ENCODE measurements around the gene C10orf53.

C10orf53 gene

GRCh38 chr10:49679480-49679893, at the start of gene C10orf53:
Gene C10orf53 (plus strand): TSS chr10:49679651. CDS start chr10:49679698, 47 bp downstream.
- peak; percentile 48 for DNase-seq

DNA sequence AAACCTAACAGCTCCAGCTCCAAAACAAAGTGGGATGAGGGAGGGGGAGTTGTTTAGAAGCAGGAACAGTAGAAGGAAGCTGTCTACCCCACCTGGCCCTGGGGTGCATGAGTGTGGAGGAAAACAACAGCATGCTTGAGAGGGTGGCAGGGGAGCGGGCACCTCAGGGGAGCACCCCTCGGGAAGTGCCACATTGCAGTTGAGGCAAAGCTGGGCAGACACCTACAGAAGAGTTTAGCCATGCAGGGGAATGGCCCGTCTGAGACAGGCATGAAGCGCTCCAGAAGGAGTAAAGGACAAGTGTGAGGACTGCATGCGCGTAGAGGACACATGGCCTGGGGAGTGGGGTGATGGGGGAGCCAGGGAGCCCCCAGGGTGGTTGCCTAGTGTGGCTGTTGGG, 47.5 kb upstream of the C10orf53 start:
- no peak for DNase-seq

DNA sequence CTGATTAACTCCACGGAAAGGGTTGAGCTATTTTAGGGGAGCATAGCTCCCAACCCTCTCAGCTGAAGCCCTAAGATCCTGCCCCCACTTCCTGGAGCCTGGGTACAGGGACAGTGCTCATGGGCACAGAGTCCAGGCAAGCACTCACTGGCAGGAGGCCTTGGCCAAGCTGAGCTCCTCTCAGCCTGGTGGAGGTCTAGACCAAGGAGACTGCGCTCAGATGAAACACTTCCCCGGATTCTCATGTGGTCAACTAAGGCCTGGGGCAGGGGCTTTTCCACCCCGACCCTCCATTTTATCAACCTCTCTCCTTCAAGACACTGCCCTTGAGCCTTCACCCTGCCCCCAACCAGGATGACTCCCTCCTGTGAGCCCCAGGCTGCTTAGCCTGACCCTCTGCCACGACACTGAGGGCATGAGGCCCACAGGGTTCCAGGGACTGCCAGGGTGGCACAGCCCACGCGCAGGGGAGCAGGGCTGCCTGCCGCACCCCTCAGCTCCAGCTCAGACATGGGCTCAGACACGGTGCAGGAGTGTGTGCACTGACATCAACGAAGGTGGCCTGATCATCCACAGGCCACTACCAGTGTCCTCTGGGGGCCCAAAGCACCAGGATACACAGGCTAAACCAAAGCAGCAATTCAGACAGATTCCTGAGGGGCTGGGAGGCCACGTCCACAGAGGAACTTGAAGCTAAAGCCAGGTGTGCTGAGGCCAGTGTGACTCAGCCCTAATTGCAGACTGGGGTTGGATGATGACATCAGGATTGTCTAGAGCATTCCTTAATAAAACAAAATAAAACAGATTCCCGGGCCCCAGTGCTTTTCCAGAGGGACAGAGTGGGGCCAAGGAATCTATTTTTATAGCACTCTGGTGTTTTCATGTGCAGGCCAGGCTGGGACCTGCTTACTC, 46.8 kb upstream of the C10orf53 start:
- no peak for DNase-seq

GRCh38 chr10:49633327-49634068, 46.0 kb upstream of the C10orf53 start:
- no peak for DNase-seq

- no peak for DNase-seq
Observed at GRCh38 chr10:49634069-49634660, 45.3 kb upstream of the C10orf53 start.

DNA sequence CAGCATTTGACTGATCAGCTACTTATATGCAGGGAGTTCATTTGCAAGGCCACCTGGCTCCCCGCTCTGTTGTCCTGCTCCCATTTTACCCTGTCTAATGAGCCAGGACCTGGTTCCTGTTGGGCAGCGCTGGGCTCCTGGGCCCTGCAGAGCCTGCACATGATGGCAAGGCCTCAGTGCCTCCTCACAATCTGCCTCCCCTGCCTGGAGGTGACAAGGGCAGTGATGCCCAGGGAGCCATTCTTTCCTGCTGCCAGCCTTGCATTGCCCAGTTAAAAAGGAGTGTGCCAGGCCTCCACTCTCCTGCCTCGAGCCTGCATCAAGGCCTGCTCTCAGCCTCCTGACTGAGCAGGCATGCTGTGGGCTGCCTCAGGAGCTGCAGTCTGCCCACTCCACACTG, 37.1 kb upstream of the C10orf53 start:
- no peak for DNase-seq

- no peak for DNase-seq
Observed at GRCh38 chr10:49643241-49644034, 36.0 kb upstream of the C10orf53 start.

GRCh38 chr10:49644035-49644646, 35.3 kb upstream of the C10orf53 start:
- DNase-seq, result no peak

DNA sequence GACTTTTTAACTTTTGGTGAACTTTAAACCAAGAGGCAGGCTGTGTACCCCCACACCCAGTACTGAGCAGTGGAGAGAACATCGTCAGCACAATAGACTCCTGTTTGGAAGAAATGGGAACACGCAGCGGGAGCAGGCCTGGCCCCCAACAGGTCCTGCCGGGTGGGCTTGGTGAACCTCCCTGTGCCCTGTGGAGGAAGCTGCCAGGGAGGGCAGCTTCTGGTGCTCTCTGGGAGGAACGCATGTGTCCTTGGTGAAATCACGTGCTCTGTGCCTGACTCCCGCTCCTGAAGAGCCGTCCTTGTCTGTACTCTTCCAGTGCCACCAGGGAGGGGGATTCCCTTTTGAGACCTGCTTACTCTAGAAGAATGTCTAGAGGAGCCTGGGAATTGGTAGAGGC, 34.0 kb upstream of the C10orf53 start:
- no peak for DNase-seq

- no peak for DNase-seq
Observed at GRCh38 chr10:49645871-49646870, 33.3 kb upstream of the C10orf53 start.

DNA sequence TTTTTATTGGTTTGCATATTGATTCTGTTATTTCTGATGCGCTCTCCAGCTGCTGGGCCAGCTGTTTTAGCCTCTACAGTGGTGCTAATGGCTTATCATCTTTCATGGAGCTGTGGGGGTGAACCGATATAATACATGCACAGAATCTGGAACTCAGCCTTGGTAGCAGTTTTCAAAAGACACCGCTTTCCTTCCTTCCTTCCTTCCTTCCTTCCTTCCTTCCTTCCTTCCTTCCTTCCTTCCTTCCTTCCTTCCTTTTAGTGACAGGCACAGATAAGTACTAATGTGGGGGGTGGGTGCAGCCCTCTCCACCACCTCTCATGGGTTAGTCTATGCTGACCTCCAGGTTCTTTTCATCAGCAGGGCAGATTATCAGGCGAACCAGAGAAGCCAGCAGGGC, 31.9 kb upstream of the C10orf53 start:
- no peak for DNase-seq

GRCh38 chr10:49647985-49648795, 31.3 kb upstream of the C10orf53 start:
- no peak for DNase-seq

- DNase-seq, result no peak
Observed at GRCh38 chr10:49649294-49649693, 30.2 kb upstream of the C10orf53 start.

- no peak for DNase-seq
Observed at GRCh38 chr10:49649936-49650723, 29.3 kb upstream of the C10orf53 start.

GRCh38 chr10:49650724-49651034, 28.8 kb upstream of the C10orf53 start:
- no peak for DNase-seq

GRCh38 chr10:49651039-49651835, 28.2 kb upstream of the C10orf53 start:
- no peak for DNase-seq

DNA sequence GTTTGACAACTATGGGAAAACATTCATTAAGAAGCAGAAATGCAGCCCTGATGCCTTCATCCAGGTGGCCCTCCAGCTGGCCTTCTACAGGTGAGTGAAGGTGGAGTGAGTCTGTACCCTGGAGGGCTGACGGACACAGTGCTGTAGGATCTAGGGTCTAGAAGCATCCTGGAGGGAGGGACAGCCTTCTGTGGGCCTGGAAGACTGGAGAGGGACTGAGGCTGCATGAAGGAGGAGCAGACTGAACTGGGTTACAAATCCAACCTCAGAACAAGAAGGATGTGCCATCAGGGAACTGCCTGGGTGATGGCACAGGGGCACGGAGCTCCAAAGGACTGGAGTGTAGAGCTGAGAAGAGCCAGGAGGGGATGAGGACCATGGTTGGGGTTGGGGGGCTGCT, 27.5 kb upstream of the C10orf53 start:
- DNase-seq, result no peak

DNA sequence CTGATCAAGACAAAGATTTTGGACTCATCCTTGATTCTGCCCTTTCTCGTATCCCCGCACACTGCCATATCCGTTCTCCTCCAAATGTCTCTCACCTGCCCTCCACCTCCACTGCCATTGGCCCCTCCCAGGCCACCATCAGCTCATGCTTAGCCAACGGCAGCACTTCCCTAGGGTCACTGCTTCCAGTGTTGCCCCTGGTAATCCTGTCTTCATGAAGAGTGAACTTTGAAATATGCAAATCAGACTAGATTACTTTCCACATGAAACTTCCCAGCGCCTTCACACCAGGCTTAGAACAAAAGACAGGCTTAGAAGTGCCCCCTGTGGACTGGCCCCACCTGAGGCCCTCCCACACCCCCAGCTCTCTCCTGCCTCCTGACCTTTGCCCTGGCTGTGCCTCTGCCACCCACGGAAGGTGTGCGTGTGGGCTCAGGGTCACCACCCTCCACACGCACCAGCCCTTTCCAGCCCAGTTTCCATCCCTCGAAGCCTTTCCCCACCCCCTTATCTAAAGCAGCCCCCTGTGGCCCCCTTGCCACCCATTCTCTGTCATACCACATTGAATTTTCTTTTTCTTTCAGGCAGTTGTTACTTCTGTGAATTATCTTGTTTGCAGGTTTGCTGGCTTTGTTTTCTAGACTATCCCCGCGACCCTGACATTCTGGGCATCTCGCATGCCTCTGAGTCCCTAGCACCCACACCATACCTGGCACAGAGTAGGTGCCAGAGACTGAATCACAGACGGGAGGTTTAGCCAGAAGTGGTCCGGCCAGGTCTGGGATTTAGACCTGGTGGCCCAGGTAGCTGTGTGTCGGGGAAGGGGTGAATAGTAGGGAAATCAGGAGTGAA, 26.8 kb upstream of the C10orf53 start:
- DNase-seq, result no peak
